Suprapubic skin (tissue), 4 donors: ENCODE results near the gene GOLGA8A.

Experiments
- EP300 ChIP-seq: sonication (generic); formaldehyde crosslinking; IDR thresholded peaks from one replicate; pipeline ENCODE4 v1.6.1; 2017; ENCODE audit warnings: antibody characterized with exemption
- POLR2A ChIP-seq, 2 donors: fragments of 450-650 bp; IDR thresholded peaks; one replicate each; pipeline ENCODE4 v1.6.1; 2017; ENCODE audit warnings: antibody characterized with exemption in 2 of 2, mild to moderate bottlenecking in 2 of 2, moderate library complexity in 2 of 2
- POLR2AphosphoS5 ChIP-seq, 3 donors: sonication (generic); formaldehyde crosslinking; IDR thresholded peaks; one replicate each; pipeline ENCODE4 v1.6.1; 2017; ENCODE audit warnings: antibody characterized with exemption in 3 of 3
- TF ChIP-seq, protein P1 (sequence below), 2 donors: fragments of 200-600 bp in 1 of 2; fragments of 450-650 bp in 1 of 2; sonication (generic) in 1 of 2; IDR thresholded peaks; one replicate each; pipeline ENCODE4 v1.5.1; 2016 to 2019; ENCODE audit warnings: antibody characterized with exemption in 2 of 2, mild to moderate bottlenecking in 1 of 2, moderate library complexity in 1 of 2

DNA sequence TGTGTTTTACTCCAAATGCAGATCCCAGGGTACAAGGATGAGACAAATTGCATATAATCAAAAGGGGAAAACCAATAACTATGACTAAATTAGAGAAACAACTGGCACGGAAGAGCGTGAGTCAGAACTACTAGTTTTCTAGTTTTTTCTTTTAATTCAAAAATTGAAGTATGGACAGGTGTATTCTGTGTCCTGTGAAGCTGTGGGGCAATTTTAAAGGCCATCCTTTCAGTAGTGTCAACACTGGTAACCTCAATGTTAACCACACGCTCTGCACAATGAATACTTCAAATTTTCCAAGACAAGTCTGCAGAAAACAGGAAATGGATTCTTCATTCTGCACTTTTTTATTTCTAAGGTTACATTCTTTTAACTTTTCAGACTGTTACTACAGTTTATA, 32.5 kb upstream of the GOLGA8A start:
- TF ChIP-seq POLR2A (IDR thresholded peaks at IDR 0.05) (no peak), POLR2AphosphoS5 (IDR thresholded peaks at IDR 0.05) (no peak), EP300 (no peak)
- TF ChIP-seq, protein P1, sequence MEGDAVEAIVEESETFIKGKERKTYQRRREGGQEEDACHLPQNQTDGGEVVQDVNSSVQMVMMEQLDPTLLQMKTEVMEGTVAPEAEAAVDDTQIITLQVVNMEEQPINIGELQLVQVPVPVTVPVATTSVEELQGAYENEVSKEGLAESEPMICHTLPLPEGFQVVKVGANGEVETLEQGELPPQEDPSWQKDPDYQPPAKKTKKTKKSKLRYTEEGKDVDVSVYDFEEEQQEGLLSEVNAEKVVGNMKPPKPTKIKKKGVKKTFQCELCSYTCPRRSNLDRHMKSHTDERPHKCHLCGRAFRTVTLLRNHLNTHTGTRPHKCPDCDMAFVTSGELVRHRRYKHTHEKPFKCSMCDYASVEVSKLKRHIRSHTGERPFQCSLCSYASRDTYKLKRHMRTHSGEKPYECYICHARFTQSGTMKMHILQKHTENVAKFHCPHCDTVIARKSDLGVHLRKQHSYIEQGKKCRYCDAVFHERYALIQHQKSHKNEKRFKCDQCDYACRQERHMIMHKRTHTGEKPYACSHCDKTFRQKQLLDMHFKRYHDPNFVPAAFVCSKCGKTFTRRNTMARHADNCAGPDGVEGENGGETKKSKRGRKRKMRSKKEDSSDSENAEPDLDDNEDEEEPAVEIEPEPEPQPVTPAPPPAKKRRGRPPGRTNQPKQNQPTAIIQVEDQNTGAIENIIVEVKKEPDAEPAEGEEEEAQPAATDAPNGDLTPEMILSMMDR (IDR thresholded peaks at IDR 0.05): no peak
